ENCODE data around the gene ATXN1.

The ATXN1 gene

DNA sequence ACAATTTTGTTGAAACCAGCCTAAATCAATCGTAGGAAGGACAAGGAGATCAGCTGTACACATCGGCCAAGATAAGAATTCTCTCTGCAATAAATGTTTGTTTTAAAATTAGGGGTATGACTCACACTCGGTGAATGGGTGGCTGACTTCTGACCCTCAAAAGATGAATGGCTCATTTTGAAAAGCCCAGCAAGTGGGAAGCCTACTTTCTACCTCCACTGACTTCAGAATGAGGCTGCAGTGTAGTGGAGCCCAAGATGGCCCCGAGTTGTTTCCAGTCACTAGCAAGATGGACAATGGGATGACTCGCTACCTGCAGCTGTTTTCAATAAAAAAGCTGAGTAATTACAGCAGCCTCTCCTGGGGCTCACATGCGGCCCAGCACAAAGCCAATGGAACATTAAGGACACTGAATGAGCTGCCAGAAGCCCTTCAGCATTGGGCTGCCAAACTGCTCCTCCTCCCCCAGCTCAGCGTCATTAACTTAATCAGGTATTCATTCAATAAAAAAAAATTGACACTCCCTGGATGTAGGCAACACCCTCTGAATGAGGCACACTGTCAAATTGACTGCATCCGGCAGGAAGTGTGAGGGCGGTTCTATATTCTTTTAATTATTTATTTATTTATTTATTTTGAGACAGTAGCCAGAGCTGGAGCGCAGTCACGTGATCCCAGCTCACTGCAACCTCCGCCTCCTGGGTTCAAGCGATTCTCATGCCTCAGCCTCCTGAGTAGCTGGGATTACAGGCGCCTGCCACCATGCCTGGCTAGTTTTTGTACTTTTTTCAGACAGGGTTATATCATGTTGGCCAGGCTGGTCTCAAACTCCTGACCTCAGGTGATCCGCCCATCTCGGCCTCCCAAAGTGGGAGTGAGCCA lies 415.6 kb downstream of the ATXN1 start:
- peak; percentile 51 to 72 for DNase-seq

DNA sequence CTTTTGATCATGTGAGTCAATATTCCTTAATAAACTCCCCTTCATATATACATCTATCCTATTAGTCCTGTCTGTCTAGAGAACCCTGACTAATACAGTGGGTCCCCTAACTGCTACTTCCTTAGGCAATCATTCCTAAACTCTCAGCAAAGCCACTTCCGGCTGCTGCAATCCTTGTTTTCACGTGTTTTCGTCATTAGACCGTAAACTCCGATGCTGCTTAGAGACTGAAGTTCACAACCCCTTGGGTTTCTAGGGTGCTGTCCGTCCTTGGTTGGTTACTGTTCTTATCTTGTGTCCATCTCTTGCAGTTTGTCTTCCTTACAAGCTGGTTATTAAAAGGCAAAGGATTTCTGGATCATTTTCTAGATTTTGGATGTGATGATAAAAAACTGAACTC lies 416.5 kb downstream of the ATXN1 start:
- no peak for DNase-seq

GRCh38 chr6:16343593-16343992 lies 417.7 kb downstream of the ATXN1 start:
- DNase-seq, result no peak

- no peak for DNase-seq
These were observed 422.0 kb downstream of the ATXN1 start for GRCh38 chr6:16339265-16339587.

DNA sequence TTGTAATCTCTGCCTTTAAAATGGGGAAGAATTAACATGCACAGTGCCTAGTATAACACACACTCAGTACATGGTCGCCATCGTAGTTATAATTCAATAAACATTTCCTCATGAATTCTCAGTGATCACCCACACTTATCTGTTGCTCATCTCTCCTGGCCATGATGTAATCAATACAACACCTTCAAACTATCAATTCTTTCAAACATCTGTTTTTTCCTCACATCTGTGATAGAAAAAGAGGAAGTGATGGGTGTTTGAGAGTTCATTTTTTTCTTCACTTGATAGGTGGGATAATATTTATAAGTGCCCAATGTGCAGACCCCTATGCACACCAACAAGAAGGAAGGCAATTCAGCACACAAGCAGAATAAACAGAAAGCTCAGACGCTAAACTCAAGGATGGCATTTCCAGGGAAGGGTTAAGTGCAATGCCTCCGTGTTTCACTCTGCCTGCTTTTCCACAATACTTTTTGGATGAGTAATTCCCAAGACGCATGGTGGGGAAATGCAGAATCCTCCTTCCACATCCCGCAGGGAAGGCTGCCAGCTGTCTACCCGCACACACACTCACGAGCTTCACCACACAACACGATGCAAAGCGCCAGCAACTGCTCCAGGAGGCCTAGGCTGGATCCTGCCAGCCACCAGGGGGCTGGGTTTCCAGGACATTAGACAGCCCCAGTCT lies 422.5 kb downstream of the ATXN1 start:
- DNase-seq, result peak; percentile 57 to 93

GRCh38 chr6:16337295-16337975 lies 423.8 kb downstream of the ATXN1 start:
- DNase-seq, result peak; percentile 92 to 96

DNA sequence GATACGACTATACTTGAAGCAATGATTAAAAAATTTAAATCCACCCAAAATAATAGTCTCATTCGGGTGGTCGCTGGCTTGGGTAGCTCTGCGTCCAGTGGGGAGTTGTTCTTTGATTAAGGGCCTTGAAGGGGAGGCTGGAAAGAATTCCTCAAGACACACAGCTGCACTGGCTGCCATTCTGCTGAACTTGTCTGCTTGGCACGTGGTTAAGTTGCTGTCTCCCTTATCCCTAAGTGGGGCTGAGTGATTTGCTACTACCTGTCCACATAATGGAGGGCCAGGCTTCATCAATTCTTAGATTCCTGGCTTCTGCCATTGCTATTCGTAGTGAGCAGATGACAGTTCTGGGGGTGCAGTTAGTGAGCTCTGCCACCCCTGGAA lies 424.4 kb downstream of the ATXN1 start:
- no peak for DNase-seq

- DNase-seq, result peak; percentile 29 to 67
These were observed 425.0 kb downstream of the ATXN1 start for GRCh38 chr6:16336056-16336818.

DNA sequence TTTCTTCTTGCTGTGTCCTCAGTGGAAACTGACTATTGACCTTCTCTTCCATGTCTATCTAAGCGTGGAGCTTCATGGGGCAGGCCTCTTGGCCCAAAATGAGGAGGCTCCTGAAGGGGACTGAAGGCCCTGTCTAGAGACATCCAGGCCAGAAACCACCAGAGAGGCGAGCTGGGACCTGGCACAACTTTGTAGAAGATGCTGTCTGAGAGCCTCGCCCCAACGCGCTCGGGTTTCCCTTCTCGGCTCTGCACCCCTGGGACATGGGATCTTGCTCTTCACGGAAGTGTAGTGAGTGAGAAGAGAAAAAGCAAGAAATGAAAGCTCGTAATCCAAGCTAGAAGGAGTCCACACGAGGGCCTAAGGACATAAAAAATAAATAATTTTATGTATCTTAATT lies 426.1 kb downstream of the ATXN1 start:
- DNase-seq, result no peak

DNA sequence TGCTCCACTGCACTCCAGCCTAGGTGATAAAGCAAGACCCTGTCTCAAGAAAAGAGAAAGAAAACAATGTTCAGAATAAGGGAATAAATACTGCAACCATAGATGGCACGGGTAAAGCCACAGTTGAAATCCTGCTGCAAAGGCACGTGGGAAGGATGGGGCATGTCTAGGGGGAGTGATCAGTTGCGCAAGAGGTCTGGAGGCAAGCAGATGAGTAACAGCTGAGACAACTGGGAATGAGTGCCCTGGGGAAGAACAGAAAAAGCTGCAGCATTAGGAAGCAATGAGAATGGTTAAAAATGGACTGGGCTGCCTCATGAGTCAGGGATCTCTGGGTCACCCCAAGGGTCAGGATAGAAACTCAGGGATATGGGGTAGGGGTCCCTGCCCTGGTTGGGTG lies 426.6 kb downstream of the ATXN1 start:
- no peak for DNase-seq

- no peak for DNase-seq
These were observed 427.7 kb downstream of the ATXN1 start for GRCh38 chr6:16333580-16333979.

GRCh38 chr6:16332175-16332542 lies 429.1 kb downstream of the ATXN1 start:
- peak; percentile 57 to 78 for DNase-seq

DNA sequence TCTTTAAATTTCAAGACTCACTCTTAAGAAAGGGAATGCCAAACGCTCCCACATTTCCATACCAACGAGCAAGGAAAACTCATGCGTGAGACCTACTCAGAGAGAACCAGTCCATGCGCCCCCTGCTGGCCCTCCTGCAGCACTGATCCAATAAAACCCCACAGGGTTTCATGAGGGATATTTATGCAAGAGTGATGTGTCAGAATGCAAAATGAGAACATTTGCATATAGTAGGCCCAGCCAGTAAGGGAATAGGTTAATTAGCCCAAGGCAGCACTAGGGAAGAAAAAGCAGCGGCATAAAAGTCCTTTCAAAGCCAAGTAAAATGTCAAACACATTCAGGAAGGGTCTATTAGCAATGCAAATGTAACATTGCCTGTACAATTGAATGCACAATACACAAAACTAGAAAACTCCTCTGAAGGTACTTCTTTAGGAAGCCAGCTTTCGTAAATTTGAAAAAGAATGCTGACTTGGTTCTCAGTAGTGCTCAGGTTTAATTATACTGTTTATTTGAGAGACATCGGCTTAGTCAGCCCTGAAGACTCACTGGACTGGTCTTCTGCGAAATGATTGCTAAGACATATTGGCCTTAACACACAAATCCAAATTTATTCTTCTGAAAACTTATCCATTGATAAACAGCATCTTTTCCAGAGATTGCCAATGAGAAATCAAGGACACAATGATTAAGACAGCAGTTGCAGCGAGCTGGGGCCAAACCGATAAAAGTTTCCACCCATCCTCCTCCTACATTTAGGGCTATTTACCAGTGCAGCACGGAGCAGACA lies 429.7 kb downstream of the ATXN1 start:
- peak; percentile 52 to 77 for DNase-seq

DNA sequence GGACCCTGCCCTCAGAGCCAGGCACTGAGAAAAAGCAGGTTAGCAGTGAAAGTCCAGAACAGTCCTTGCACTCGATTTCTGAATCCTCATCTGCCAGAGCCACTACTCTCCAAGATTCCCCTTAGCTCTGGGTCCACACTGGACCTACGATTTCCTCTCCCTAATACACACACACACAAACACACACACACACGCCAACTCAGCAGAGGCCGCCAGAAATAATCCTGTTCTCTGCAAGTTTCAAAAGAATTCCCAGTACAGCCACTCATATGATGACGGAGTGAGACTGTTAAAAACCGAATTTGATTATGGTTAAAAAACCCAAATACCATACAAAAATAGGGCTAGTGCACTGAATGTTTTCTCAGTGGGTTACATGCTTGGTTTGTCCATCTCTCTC lies 432.0 kb downstream of the ATXN1 start:
- no peak for DNase-seq

DNA sequence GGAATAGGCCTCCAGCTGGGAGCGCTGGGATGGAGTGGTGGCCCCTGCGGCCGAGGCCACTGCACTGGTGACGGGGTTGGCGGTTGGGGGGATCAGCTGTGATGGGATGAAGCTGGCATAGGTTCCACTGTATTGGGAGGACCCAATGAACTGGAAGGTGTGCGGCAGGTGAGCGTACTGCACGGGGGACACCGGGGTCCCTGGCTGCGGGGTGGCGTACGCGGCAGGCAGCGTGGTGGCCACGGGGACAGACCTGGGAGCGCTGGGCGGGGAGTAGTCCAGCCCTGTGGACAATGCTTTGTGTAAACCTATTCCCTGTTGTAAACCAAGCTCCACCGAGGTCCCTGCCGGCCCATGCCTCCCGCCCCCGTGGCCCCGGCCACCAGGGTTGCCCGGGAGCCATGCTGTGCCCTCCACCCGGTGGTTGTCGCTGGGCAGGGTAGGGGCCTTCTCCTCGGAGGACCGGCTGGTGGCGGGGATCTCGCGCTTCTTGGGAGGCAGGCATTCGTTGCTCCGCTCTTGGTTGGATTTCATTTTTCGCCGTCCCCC lies 433.4 kb downstream of the ATXN1 start:
- DNase-seq, result no peak

- no peak for DNase-seq
These were observed 434.1 kb downstream of the ATXN1 start for GRCh38 chr6:16326971-16327776.

GRCh38 chr6:16326531-16326930 lies 434.7 kb downstream of the ATXN1 start:
- no peak for DNase-seq

- peak in 1 of 2 experiments; percentile 8 for DNase-seq
These were observed 436.5 kb downstream of the ATXN1 start for GRCh38 chr6:16324606-16325225.

GRCh38 chr6:16324184-16324583 lies 437.1 kb downstream of the ATXN1 start:
- DNase-seq, result no peak

DNA sequence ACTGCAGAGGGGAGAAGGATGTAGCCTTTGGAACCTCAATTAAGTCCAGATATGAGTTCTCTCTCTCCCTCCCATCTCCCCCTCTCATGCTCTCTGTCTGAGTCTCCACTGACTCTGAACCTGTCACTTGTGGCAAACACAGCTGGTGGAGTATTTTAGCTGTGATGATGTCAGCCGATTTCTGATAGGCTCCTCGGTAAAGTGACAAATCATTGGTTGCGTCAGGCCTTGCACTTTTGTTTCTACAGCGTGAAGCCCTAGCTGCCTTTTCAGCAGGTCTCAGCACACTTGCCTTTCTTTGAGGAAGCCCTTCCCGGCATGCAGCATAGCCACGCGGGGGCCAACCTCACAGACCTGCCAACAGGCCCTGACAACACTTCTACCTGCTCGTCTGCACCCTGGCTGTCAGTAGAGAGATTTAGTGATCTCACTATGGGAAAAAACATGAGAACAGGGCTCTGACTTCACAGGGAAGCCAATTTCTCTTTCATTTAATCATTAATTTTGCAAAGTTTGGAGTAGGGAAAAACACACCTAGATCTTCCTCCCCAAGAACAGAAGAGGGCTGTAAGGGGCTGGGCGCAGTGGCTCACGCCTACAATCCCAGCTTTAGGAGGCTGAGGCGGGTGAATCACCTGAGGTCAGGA lies 438.5 kb downstream of the ATXN1 start:
- peak in 1 of 2 experiments; percentile 60 for DNase-seq
